Adrenal gland (tissue), 5 donors: ENCODE data around the gene OMG.

Source experiments
- POLR2A ChIP-seq, 2 donors: fragments of 450-650 bp; IDR thresholded peaks; one replicate each; pipeline ENCODE4 v1.6.1; 2017; ENCODE audit warnings: antibody characterized with exemption in 2 of 2, mild to moderate bottlenecking in 2 of 2, moderate library complexity in 1 of 2
- TF ChIP-seq, protein P1 (sequence below), 6 experiments: fragments of 450-650 bp in 4 of 6; fragments of 200-600 bp in 2 of 6; sonication (generic) in 1 of 6; IDR thresholded peaks; 1 replicate in 5 of 6; 2 replicates in 1 of 6; pipeline versions ENCODE4 v1.5.1 to v1.8.0; 2016 to 2021; ENCODE audit warnings: antibody characterized with exemption in 6 of 6, mild to moderate bottlenecking in 2 of 6, moderate library complexity in 1 of 6
- donor health status: DM: no; HTN: no; CAD: no.

DNA sequence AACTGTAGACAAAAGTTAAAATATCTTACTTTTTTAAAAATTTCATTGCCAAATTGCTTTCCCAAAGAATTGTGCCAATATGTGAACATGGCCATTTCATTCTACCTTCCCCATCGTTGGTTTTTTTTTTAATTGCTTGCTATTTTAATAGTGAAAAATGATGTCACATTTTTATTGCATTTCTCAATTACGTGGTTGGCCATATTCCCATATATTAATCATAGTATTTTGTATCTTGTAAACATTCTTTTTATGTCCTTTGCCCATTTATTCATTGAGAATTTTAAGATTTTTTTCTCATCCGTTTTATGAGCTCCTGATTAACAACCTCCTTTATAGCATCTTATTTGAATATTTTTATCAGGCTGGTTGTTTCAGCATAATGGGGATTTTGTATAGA, 7.2 kb downstream of the OMG start:
- TF ChIP-seq, protein P1, sequence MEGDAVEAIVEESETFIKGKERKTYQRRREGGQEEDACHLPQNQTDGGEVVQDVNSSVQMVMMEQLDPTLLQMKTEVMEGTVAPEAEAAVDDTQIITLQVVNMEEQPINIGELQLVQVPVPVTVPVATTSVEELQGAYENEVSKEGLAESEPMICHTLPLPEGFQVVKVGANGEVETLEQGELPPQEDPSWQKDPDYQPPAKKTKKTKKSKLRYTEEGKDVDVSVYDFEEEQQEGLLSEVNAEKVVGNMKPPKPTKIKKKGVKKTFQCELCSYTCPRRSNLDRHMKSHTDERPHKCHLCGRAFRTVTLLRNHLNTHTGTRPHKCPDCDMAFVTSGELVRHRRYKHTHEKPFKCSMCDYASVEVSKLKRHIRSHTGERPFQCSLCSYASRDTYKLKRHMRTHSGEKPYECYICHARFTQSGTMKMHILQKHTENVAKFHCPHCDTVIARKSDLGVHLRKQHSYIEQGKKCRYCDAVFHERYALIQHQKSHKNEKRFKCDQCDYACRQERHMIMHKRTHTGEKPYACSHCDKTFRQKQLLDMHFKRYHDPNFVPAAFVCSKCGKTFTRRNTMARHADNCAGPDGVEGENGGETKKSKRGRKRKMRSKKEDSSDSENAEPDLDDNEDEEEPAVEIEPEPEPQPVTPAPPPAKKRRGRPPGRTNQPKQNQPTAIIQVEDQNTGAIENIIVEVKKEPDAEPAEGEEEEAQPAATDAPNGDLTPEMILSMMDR (IDR thresholded peaks at IDR 0.05): no peak
- TF ChIP-seq POLR2A (IDR thresholded peaks at IDR 0.05): no peak
